Skin epidermis (tissue), 12 donors: ENCODE data around the gene FKBP8.

Experiments used
- H3K27ac ChIP-seq, 21 experiments: fragments of 200-600 bp; sonication (generic) in 11 of 21; one replicate each; pipeline ENCODE4 v1.5.0; 2020; ENCODE audit warnings: mild to moderate bottlenecking in 3 of 21, inconsistent platforms in 2 of 21, moderate library complexity in 2 of 21
- H3K4me3 ChIP-seq, 7 experiments: fragments of 200-600 bp; sonication (generic) in 2 of 7; one replicate each; pipeline ENCODE4 v1.5.0; 2020; ENCODE audit warnings: inconsistent platforms in 2 of 7, mild to moderate bottlenecking in 2 of 7, moderate library complexity in 1 of 7

The FKBP8 gene

DNA sequence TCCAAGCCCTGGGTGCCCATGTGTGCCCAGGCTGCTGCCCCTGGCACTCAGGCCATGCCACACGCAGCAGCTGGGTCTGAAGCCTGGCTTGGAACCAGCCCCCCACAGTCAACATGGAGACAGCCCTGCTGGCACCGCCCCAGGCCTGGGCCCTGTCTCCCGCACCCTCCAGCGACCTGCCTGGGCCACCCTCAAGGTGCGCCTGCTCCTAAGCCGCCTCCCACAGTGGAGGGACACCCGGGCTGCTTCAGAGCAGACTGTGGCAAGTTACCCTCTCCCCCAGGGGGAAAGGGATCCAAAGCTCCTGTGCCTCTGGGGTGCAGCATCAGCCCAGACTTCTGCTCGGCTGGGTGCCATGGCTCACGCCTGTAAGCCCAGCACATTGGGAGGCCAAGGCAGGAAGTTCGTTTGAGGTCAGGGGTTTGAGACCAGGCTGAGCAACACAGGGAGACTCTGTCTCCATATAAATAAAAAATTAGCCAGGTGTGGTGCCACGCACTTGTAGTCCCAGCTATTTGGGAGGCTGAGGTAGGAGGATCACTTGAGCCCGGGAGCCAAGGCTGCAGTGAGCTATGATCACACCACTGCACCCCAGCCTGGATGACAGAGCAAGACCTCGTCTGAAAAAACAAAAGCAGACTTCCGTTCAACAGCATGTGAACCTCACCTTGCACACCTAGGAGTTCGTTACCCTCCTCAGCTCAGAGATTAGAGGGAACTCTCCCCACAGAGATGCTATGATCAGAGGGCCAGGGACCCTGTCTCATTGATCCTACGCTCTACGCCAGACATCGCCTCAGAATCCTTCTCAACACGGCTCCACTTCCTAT is 37.1 kb downstream of the FKBP8 start:
- Histone ChIP-seq H3K27ac (peak overlapping the region in 18 of 21 experiments; percentile 0 to 78 (median 37)), H3K4me3 (no peak overlapping the region)

DNA sequence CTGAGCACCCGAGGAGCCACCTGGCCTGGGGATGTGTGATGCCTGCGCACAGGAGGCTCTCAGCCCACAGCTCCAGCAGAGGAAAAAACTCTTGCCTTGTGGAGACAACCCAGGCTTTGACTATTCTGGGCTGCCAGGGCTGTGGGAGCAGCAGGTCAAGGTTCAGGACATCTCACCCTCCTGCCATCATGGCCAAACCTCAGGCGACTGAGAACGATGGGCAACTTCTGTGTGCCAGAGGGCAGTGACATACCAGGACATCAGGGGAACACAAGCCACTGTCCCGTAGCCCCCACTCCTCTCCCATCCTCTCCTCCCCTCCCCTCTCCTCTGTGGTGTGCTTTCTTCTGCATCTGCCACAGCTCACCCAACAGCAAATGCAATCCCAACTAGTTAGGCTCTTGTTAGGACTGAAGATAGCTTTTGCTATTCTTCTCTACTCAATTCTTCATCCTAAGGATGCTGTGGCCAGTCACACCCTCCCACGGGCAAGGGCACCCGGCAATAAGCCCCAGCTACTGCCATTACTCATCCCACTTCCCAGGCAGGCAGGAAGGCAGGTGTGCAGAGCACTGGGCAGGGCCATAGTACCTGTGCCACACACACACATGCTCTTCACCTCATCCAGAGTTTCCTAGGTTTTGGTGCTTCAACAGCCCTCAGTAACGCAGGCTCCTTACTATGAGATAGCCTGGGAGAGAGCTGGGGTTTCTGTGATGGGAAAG is 38.3 kb downstream of the FKBP8 start:
- no peak overlapping the region for H3K4me3 ChIP-seq
- H3K27ac ChIP-seq: peak overlapping the region in 11 of 21 experiments; percentile 7 to 78 (median 28)

DNA sequence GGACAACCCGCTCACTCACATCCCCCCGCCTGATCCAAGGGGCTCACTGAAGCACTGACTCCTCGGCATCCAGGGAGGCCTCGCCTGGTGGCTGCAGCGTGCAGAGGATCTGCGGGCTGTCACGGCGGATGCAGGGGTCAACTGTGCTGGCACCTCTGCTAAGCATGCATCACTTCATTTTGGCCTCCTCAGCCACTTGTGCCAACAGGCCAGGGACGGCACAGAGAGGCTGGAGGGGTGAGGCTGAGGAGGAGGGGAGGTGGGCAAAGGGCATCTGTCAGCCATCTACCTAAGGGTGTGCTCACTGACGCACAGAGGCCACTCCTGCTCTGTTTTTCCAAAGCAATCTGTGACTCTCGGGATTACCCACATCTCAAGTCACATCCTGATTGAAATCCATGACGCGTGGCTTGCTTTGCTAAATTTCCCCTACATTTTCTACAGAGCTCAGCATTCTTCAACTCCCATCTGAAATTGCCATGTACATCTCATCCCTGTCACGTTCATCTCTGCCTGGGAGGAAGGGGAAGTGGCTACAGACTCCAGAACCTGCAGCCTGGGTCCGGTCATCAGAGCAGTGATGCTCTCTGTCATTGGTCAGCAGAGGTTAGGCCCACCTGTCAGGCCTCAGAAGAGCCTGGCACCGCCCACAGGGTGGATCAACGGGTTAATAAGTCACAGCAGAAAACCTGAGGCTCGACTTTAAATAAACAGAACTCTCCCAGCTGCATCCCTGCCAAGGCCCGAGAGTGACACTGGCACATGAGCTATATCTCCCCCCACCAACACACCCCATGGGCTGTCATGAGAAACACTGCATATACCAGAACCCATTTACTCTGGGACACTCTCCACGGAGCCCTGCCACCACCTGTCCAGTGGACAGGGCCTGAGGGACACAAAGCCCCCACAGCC is 39.1 kb downstream of the FKBP8 start:
- H3K4me3 ChIP-seq: no peak overlapping the region
- peak overlapping the region in 12 of 21 experiments; percentile 11 to 78 (median 50) for H3K27ac ChIP-seq

DNA sequence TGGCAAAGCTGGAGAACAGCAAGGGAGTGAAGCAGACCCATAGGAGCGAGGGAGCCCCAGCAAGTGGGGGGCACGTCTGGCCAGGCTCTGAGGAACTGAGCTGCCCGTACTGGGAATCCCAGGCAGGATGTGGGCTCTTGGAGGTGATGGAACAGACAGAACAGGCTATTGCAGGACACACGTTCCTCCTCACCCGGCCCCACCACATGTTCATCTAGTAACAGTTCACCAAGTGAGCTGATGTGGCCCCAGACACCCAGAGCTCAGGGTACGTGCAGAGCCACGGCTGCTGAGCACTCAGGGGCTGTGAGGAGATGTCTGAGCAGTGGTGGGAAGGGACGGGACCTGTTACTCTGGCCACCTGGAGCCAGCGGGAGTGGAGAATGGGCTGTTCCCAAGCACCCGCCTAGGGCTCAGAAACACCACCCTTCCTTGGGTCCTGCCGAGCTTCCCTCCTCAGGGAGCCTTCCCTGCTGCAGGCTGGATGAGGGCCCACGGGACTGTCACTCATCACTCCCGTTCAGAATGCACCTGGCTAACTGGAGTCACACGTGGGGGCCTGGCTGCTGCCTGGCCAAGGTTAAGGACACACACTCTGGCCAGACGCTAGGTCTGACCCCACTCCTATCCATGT is 39.9 kb downstream of the FKBP8 start:
- H3K4me3 ChIP-seq: no peak overlapping the region

DNA sequence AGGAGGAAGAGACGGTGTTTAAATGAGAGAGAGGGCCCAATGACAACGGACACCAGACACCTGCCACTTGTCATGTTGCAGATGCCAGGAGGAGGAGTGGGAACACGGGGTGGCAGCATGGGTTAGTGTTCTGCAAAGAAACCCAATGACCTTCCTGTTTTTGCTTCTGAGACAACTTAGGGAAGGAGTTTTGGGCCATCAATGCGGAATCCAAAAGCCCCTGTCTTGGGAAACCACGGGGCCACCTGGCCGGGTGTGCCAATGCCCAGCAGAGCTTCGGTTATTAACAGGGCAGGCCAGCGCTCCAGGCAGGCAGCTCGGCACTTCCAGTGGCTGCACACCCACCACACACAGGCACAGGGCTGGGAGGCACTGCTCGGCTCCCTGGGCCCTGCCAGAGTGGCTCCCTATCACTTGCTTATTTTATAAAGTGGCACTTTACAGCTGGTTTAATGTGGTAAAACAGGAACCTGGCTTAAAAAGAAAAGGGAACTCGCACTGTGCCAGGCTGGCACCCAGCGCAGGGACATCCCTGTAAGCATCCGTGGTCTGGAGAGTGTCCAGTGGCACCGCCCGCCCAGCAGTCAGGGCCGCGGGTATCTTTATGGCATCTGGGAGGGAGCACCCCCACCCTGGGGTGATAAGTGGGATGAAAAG is 40.6 kb downstream of the FKBP8 start:
- H3K4me3 ChIP-seq: no peak overlapping the region
- H3K27ac ChIP-seq: peak overlapping the region in 17 of 21 experiments; percentile 1 to 78 (median 50)

More for the DNA sequence above, 39.9 kb downstream of the FKBP8 start:
- peak overlapping the region in 16 of 21 experiments; percentile 8 to 78 (median 50) for H3K27ac ChIP-seq

DNA sequence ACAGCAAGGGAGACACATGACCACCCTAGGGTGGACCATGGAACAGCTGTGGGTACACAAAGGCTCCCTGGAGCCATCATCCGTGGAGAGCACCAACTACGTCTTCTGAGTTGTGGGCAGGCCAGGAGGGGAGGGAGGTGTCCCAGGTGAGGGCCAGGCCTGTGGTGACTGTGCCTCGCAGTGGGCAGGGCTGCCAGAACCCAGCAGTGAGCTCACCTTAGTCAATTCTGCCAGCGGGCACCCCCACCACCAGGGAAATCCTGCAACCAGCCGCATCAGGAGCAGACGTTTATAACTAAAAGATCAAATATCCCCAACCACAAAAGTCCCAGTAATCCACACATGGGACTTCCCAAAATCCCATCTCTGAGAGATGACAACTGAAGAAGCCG is 41.1 kb downstream of the FKBP8 start:
- Histone ChIP-seq H3K27ac (peak overlapping the region in 14 of 21 experiments; percentile 7 to 78 (median 52)), H3K4me3 (no peak overlapping the region)

DNA sequence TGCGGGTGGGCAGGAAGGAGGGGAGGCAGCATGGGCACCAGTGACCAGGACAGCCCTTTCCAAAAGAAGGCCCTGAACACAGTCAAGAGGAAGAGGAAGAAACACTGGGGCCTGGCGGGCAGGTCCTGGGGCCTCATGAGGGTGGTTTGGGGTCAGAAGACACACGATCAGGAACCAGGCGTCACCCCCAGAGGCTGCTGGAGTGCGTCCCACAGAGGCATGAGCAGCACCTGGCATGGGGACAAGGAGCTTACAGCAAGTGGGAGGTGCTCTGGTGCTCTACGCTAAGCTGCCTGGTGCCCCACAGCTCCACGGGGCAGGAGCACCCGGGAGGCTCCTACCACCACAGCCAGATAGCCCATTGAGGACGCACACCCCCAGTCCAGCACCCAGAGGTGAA is 41.5 kb downstream of the FKBP8 start:
- Histone ChIP-seq H3K27ac (peak overlapping the region in 14 of 21 experiments; percentile 7 to 78 (median 53)), H3K4me3 (no peak overlapping the region)

DNA sequence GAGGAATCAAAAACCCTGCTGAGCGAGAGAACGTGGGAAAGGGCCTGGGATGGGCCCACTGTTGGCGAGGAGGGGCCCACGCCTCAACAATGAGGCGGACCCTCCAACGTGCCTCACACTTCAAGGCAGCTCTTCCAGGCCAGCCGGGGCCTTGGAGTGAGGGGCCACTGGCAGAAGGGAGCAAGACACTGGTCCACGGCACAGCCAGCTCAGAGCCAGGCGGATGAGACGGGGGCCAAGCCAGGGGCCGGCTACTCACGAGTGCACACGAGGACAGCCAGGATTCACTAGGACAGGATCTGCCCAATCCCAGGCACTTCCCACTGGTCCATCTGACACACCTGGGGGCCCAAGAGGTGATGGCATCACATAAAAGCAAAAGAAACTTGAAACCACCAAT is 42.0 kb downstream of the FKBP8 start:
- peak overlapping the region in 15 of 21 experiments; percentile 4 to 78 (median 48) for H3K27ac ChIP-seq
- H3K4me3 ChIP-seq: no peak overlapping the region

DNA sequence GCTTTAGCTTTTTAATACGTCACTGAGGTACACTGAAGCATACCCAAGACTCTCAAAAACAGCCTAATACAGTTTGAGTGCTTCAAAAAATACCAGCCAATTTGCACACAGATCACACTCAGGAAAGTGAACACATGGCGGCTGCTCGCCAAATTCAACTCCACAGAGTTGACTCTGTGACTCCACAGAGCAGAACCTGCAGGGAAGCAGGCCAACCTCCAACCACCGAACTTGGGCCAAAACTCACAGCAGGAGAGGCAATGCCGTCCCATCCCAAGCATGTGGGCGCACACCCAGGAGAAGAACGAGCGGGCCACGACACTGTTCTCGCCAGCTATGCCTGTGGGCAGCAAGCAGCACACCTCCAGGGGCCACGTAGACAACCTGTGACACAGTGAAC is 42.6 kb downstream of the FKBP8 start:
- Histone ChIP-seq H3K4me3 (no peak overlapping the region), H3K27ac (peak overlapping the region in 13 of 21 experiments; percentile 4 to 78 (median 39))

DNA sequence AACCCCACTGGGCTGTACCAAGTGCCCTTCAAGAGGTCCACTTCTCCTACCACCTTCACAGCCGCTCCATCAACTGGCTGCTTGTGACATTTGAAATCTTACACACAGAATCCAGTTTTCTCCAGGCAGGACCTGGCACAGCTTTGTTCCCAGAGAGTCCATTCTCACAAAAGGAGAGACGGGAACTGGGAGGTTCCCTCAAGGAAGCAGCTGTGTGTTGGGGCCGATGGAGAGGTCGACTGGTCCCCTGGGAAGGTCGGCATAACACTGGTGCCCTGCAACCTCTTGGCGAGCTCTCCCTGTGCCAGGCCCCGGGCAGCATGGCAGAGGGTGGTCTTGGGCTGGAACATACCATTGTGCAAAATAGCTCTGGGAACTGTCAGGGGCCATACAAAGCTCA is 43.0 kb downstream of the FKBP8 start:
- H3K27ac ChIP-seq: peak overlapping the region in 7 of 21 experiments; percentile 9 to 75 (median 48)
- H3K4me3 ChIP-seq: no peak overlapping the region

DNA sequence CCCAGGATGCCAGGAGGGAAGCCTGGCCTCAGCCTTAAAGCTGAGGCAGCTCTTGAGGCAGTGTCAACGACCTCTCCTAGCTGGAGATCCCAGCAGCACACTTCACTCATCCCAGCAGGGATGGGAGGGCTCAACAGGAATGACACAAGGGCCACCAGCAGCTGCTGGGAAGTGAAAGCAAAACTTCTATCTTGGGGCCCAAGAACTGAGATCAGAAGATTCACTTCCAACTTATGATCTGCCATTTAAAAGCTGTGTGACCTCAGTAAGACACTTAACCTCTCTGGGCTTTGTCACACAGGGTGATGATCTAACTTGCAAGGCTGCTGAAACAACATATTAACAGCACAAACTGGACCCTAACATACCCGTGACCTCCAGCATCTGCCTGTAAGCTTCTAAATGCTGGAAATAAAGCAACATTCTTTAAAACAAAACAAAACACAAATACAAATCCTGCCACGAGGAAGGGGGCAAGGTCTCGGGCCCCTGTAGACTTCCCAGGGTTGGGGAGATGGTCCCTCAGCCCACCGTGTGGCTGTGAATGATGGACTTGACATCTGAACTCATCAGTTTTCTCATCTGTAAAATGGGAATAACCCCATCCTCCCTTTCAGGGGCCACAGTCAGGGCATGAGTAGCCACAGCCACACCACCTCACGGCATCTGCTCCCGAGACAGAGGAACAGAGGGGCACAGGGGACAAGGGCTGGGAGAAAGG is 44.2 kb downstream of the FKBP8 start:
- Histone ChIP-seq H3K4me3 (no peak overlapping the region), H3K27ac (peak overlapping the region in 10 of 21 experiments; percentile 12 to 55 (median 37))

DNA sequence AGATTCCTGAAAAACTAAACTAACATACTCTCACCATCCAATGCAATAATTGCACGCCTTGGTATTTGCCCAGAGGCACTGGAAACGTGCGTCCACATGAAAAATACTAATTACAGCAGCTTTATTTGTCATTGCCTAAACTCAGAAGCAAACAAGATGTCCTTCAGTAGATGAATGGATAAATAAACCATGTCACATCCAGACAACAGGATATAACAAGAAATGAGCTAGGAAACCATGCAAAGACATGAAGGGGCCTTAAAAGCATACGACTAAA is 46.5 kb downstream of the FKBP8 start:
- H3K4me3 ChIP-seq: no peak overlapping the region
- H3K27ac ChIP-seq: peak overlapping the region in 8 of 21 experiments; percentile 22 to 86 (median 70)

DNA sequence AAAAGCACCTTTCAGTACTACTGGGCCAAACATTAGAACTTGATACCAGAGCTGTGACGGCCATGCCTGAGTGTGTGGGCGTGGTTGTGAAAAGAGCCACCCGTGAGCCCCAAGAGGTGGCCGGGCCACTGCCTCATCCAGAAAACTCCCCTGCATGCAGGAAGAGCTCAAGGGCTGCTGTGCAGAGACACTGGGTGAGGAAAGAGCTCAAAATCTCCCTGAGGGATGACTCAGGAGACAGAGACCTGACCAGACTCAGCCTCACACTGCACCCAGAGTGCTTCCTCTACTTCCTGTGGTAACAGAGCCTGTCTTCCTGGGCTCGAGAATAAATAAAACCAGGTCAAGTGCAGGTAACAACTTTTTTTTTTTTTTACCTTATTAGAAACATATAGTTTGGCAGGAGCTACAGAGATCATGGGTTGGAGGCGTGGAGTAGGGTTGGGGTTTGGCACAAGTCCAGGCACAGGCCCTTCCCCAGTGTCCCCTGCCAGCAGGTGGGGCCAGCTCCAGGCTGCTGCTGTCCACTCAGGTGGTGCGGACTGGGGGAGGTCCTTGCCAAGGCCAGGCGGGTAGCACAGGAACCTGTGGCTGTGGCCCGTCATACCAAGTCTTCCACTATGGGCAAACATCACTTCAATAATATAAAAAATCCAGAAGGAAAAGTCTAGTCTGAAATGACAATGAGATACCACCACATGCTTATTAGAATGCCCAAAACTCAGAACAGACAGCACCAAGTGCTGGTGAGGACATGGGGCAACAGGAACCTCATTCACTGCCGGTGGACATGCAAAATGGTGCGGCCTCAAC is 47.0 kb downstream of the FKBP8 start:
- H3K27ac ChIP-seq: peak overlapping the region in 19 of 21 experiments; percentile 3 to 86 (median 57)

DNA sequence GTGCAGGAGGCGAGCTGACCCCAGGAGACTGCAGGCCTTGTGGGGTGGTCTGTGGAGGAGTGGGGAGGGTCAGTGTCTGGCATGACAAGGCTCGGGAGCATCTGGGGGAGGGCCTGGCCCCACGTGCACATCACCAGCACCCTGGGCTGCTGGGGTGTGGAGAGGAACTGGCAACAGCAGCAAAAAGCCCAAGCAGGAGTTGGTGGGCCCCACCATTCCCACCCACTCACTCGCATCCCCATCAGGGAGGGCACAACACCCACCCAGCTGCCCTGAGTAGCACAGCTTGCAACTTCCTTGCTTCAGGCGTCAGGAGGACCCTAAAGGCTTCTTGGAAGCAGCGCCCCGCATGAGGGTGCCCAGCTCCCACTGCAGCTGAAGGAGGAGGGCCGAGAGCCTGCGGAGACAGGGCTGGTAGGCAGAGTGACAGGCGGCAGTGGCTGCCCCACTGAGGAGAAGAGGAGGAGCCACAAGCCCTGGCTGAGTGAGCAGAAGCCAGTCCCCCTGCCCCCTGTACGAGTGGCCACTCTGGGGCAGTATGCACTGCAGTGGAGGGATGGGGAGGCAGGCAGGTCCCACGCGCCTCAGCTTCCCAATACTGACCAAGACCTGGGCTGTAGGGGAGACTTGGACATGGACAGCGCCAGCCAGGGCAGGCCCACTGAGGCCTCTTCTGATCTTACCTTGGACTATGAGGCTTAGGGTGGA is 48.0 kb downstream of the FKBP8 start:
- H3K4me3 ChIP-seq: no peak overlapping the region
- peak overlapping the region in 19 of 21 experiments; percentile 19 to 86 (median 57) for H3K27ac ChIP-seq

More for the DNA sequence above, 47.0 kb downstream of the FKBP8 start:
- no peak overlapping the region for H3K4me3 ChIP-seq

DNA sequence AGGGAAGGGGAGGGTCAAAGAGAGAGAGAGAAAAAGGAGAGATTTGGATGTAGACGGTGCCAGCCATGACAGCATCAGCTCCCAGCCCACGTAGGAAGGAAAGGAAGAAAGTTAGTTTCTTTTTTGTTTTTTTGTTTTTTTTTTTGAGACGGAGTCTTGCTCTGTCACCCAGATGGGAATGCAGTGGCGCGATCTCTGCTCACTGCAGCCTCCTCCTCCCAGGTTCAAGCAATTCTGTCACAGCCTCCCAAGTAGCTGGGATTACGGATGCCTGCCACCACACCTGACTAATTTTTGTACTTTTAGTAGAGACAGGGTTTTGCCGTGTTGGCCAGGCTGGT is 49.1 kb downstream of the FKBP8 start:
- Histone ChIP-seq H3K4me3 (no peak overlapping the region), H3K27ac (peak overlapping the region in 15 of 21 experiments; percentile 28 to 86 (median 63))

DNA sequence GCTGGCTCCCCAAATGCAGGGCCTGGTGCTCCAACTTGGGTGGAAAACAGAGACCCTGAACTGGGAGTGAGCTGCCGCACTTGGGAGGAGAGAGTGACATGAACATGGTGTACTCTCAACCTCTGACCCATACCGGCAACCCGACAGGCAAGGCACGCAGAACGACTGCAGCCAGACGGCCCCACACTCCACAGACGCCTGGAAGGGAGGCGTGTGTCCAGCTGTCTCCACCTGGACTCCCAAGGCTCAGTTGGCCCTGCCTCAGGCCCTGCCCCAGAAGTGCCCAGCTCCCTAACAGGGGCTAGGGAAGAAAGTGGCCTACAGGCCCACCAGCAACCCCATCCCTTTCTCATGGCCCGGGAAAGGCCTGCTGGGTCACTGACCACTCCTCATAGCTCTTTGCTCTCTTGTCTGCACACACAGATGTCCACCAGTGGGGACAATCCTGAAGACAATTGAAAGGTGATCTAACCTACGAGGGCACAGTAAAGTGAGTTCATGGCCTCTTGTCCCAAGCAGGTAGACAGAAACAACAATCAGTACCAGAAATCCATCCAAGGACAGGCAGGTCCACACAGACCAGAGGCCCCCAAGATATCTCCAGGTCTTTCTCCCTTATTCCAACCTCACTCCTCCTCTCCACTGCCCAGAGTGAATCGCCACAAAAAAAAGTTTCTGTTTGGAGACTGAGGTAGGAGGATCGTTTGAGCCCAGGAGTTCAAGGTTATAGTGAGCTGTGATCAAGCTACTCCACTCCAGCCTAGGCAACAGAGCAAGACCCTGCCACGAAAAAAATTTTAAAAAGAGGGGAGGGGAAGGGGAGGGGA is 49.7 kb downstream of the FKBP8 start:
- Histone ChIP-seq H3K4me3 (no peak overlapping the region), H3K27ac (peak overlapping the region in 15 of 21 experiments; percentile 6 to 86 (median 57))
